NK-92 (cell line): Measurements from ENCODE around the gene SFMBT2.
"Not testable (repeated sequence)": the region's sequence is repeated elsewhere in the genome, so short reads cannot be mapped to it uniquely, and the experiment has no call there.

Source experiments
- DNase-seq: peaks from one replicate; lab custom pipeline; 2025; ENCODE audit not compliant: unreplicated experiment; lab: John Stamatoyannopoulos, UW

Gene SFMBT2

DNA sequence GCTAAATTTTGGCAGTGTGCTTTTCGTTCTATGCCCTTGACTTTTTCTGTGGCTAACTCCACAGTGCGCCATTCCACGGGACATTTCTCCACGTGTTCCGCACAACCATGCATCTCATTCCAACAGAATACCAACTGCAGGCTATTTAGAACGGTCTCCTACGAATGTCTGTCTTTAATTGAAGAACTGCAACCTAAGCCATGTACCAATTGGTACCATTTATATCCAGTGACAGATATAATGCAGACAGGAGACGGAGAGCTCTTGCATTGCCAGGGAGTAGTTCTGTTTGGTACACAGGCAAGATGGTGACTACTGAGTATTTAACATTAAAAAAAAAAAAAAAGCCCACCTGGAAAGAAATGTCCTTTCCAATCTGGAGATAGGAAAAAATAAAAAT lies 9.1 kb downstream of the SFMBT2 start:
- no peak for DNase-seq

DNA sequence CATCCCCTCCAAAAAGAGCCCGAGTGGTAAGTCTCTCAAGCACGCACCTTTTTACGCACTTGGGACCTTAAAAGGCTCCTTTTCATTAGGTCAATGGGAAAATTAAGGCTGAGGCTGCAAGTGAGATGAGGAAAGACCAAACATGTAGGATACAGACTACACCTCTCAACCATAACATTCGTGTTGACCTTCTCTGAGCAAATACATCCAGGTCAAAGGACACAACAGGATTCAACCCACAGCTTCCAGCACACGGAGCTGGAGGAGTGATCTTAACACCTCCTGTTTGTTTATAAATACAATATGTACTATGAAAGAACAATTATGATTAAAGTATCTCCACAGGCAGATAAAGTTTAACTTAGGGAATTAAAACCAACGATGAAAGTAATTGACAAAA lies 9.7 kb downstream of the SFMBT2 start:
- DNase-seq, result no peak

DNA sequence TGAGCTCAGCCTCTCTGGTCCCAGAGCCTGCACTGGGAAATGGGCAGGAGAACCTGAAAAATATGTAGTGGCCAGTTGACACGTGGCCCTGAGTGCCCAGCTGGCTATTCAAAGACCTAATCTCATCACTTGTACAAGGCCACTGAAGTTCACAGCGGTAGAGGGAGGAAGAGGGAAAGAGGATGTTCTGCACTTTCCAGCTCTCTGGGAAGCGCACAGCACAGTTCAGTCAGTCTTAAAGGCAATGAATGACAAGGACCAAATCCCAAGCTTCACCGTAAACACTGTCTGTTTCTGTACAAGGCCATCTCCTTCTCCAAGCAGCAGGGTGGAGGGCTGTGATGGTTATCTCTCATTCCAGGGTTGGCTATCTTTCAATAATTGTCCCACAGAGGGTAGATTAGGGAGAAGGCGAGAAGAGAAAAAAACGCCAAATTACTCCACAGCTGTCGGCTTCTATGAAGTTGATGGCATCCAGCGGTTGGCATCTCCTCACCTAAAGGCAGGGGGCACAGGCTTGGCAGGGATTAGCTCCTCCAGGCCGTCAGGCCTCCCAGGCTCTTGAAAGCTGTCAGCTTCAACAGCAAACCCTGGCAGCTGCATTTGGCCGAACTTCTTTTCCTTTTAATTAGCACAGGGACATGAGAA lies 10.6 kb downstream of the SFMBT2 start:
- DNase-seq, result no peak

DNA sequence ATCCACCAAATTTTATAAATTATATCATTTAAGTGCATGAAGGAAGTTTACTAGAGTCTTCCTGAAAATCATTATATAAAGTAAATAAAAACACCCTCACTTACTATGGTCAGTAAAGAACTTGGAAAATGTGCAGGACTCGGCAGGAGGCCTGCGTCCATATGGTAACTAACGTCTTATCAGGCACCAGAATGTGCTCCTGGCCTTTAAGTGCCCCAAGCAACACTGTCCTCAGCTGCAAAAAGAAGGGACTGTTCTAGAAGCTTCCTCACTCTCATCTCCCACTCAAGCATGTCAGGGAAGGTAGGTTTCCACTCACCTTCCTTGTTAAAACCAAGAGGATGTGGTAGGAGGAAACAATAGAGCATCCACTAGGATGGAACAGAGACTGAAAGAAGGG lies 11.3 kb downstream of the SFMBT2 start:
- DNase-seq, result no peak

DNA sequence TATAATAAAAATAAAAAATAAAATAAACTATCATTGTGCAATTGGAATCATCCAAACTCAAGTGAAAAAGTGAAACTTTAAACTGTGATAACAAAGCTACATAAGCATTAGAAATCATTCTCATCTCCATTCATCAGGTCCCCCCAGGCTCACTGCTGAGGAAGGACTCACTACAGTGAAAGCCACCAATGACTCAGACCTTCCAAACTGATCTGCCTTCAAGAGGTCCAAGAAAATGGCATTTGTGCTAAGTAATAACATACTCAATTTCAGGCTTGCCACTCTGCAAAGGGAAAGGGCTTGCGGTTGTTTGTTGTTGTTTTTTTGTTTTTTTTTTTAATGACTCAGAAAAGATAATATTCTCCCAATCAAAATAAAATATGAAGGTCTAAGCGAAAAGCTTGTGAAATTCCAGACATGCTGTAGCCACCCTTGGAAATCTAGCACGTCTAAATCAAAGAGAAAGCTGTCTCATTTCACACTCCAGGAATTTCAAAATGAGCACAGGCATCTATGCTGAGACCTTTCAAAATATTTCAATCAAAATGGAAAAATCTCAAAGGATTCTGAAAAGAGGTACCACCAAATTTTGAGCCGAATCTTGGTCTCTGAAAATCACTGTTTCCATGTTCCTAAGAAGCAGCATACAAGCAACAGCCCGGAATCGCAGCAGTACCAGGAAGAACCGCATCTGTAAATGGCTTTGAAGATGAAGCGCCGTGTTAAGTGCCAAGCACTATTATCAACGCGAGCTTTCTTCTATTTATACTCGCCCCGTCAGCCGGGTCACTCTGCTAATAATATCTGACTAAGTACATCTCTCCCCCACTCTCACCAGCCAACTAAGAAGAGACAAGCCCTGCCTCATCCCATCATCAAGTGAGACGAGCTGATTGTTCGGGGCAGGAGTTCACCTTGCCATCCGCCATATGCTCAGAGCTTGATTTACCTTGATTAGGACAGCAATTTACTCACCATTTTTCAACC lies 13.5 kb downstream of the SFMBT2 start:
- no peak for DNase-seq

DNA sequence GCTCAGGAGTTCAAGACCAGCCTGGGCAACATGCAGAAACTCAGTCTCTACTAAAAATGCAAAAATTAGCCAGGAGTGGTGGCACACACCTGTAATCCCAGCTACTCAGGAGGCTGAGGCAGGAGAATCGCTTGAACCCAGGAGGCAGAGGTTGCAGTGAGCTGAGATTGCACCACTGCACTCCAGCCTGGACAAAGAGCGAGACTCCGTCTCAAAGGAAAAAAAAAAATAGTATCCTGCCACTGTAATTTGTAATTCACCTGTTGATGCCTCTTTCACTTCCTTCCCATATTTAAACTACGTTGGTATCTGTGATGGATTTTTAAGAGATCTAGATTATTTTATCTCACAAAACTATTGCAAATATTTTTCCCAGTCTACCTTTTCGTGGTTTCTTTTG lies 18.5 kb downstream of the SFMBT2 start:
- DNase-seq, result not testable (repeated sequence)

DNA sequence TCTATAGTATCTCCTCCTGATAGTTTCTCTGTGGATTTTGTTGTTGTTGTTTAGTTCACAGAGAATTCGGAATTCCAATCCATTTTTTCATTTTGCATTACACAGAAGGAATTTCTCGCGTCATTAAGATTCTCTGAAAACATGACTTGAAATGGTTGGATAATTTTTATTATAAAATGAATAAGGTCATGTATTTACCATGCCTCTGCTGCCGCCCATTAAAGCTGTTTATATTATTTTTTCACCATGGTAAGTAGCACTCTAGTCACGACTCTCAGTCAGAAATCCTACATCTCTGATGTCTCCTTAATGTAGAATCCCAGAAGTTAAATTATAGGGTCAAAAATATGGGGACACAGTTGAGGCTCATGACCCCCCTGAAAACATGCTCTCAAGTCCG lies 19.1 kb downstream of the SFMBT2 start:
- DNase-seq, result no peak

DNA sequence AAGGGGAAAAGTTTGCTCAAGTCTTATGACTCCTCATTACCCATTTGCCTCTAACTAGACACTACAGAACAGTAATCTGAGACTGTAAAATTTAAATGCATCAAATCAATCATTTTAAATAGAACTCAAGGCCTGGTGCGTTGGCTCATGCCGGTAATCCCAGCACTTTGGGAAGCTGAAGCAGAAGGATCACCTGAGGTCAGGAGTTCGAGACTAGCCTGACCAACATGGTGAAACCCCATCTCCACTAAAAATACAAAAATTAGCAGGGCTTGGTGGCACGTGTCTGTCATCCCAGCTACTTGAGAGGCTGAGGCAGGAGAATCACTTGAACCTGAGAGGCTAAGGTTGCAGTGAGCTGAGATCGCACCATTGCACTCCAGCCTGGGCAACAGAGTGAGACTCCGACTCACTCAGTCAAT lies 20.1 kb downstream of the SFMBT2 start:
- not testable (repeated sequence) for DNase-seq

DNA sequence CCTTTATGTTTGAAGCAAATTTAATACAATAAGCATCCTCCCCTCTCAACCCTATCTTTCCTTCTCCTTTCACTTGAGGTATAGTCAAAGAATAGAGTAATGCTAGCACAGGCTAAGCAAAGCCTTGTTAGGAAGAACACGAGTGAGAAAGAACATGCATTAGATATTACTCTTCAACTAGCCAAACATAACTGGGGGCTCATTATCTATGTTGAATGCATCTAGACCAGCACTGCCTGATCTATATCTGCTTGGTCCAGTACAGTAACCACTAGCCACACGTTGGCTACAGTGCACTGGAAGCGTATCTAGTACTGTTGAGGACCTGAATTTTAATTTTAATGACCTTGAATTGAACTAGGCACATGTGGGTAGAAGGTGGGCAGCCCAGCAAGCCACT lies 21.0 kb downstream of the SFMBT2 start:
- DNase-seq, result no peak

DNA sequence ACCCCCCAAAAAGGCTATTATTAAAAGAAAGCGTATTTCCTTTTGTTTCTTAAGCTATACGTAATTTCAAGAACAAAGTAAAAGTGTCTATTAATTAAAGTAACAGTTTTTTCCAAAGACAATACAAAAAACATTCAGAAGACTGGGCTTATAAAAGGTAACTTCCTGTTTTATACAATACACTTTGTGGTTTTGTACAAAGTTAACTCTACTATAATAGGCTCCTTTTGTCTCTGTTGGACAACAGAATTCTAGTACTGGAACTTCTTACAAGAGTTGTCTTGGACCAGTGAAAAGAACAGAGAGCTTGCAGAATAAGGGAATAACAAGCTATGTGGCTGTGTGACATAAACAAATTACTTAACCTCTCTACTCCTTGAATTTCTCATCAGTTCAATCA lies 21.5 kb downstream of the SFMBT2 start:
- DNase-seq, result no peak

DNA sequence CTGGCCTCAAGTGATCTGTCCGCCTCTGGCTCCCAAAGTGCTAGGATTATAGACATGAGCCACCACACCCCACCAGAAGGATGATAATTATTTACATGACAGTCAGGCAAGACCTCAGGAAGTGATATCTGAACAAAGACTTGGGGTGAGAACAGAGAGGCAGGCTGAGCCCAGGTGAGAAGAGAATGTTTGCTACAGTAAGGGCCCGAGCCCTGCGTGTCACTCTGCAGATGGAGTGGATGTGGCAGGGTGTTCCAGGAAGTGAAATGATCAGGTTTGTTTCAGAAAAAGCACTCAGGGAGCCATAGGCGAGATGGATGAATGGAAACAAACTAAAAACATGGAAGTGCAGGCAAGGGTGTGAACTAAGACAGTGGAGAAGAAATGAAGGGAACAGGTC lies 22.2 kb downstream of the SFMBT2 start:
- no peak for DNase-seq

DNA sequence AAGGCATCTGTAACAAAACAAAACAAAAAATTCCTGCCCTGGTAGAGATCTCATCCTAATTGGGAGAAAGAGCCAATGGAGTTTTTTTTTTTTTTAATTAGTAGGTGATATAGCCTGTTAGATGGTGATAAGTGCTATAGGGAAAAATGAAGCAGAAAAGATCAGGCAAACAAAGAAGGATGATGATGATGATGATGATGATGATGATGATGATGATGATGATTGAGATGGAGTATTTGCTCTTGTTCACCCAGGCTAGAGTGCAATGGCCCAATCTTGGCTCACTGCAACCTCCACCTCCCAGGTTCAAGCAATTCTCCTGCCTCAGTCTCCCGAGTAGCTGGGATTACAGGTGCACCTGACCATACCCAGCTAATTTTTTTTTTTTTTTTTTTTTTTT lies 22.7 kb downstream of the SFMBT2 start:
- not testable (repeated sequence) for DNase-seq

DNA sequence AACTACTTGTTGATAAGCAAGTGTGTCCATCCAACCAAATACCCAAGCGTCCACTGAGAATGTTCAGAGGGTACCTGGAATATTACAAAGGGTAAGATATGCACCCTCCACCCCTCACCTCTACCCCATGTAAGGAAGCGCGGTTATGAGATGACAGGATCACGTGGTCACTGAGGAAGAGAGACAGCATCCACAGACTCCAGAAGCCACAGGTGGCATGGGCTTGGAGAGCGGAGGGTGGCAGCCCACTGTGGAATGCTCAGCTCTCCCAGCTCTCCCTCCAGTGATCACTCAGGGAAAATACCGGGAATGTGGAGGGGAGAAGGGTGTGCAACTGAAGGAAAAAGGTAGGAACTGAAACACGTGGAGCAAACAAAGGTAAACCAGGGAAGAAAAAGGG lies 25.7 kb downstream of the SFMBT2 start:
- no peak for DNase-seq

DNA sequence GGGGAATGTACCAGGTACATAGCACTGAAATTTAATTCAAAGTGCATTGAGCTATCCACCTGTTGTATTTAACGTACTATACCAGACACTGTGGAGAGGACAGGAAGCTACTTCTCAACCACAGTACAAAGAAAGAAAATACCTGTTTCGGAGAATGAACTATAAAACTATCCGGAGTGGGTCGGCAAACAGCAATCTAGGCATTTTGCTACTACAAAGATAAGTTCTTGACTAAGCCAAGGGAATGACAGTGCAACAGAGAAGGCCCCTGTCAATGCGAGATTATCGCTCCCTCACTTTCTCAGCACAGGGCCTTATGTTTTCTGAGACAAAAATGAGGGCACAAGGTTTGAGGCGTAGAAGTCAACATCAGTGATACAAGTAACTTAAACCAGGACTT lies 27.4 kb downstream of the SFMBT2 start:
- DNase-seq, result no peak

DNA sequence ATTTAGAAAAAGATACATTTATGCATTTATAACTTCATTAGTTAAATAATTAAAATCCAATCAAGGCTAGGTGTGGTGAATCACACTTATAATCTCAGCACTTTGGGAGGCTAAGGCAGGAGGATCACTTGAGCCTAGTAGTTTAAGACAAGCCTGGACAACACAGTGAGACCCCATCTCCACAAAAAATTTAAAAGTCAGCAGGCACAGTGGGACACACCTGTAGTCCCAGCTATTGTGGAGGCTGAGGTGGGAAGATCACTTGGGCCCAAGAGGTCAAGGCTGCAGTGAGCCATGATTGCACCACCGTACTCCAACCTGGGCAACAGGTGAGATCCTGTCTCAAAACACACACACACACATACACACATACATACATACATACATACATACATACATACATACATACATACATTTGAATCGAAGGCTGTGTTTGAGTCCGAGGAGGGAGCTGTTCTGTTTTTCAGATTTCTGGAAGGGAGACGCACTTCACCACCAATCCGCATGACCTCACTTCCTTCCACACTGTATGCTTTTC lies 30.1 kb downstream of the SFMBT2 start:
- no peak for DNase-seq

DNA sequence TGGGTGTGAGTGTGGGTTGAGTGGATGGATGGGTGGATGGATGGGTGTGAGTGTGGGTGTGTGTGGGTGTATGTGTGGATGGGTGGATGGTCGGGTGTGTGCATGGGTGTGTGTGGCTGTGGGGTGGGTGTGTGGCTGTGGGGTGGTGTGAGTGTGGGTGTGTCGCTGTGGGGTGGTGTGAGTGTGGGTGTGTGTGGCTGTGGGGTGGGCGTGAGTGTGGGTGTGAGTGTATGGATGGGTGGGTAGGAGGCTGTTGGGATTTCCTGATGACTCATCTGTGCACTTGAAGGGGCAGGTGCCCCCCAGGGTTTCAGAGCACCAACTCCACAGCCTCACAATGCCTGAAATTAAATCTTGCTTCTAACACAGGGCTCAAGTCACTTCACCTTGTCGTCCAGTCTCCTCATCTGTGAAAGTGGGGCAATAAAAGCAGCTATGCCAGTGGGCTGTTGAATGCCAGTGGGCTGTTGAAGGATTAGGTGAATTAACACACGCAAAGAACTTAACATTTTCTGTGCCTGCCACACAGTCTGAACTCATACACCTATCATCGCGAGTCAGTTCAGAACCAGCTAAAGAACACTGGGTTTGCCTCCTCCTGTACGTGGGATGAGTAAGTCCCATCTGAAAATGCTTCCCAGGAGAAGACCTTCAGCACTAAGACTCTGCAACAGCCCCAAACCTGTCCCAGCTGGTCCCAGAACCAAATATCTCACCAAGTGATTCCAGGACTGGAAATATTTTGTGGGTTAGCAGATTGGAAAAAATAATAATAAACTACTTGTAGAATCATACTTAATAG lies 32.0 kb downstream of the SFMBT2 start:
- DNase-seq, result no peak

DNA sequence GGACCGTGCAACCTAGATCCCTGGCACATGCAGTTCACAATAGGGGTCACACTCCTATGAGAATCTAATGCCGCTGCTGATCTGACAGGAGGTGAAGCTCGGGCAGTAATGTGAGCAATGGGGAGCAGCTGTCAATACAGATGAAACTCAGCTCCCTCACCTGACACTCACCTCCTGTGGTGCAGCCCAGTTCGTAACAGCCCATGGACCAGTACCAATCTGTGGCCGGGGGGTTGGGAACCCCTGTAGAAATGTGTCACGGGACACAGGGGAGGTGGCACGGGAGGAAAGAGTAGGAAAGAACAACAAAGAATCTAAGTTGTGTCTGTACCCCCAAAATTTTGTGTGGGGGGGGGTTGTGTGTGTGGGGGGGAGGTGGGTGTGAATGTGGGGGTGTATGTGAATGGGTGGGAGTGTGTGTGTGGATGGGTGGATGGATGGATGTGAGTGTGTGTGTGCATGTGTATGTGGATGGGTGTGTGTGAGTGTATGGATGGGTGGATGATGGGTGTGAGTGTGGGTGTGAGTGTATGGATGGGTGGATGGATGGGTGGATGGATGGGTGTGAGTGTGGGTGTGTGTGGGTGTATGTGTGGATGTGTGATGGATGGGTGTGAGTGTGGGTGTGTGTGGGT lies 33.1 kb downstream of the SFMBT2 start:
- no peak for DNase-seq

DNA sequence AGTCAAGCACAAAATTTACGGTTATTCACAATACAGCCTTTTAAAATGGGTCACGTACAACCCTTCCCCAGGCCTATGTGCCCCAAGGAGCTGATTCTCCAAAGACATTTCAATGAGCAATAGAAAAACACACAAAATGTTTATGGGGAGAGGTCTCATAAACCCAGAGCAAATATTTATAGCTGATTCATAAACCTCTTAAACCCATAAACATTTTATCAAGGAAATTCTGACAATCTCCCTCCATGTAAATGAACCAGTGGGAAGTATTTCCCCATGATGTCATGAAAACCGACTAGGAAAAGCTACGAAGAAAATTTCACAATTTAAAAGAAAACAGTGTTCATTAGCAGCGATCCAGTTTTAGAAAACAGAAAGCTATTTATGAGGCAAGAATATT lies 36.0 kb downstream of the SFMBT2 start:
- DNase-seq, result no peak

DNA sequence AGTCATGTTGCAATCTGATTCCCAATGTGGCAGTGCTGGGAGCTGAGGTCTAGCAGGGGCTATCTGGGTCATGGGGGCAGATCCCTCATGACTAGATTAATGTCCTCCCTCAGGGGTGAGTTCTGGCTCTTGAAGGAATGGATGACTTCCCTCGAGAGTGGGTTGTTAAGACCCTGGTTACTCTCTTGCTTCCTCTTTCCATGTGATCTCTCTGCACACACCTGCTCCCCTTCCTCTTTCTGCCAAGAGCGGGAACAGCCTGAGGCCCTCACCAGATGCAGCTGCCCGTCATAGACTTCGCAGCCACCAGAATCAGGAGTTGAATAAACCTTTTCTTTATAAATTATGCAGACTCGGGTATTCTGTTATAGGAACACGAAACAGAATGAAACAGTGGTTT lies 37.8 kb downstream of the SFMBT2 start:
- DNase-seq, result no peak

DNA sequence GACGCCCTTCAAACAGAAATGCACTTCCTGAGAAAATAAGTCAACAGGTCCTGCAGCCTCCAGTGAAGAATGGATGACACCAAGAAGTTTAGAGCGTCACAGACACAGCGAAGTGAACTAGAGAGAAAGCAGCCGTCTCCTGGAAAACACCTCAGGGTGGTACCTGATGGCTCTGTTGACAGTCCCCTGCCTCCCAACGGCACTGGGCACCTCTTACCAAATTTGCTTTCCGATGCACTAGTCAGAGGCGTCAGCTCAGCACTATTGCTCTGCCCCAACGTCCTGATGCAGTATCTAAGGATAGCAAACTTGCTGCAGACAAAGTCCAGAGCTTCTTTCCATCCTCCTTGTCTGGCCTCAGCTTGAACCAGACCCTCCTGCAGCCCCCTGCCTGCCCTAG lies 38.3 kb downstream of the SFMBT2 start:
- DNase-seq, result no peak

DNA sequence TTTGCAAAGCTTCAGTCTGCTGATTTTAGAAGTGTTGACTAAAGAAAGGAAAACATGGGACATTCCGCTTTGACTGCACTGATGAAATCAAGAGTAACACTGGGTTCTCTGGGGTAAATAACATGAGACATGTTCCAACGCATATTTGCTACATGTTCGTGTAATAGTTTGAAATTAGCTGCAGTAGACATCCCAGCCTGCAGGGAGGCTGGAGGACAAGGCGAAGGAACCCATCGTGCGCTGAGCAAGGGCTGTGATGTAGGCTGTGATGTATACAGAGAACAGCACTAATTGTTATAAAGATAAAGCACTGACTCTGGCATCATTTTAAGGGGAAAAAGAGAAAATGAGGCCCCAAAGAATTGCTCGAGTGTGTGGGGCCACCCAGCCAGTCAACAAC lies 40.3 kb downstream of the SFMBT2 start:
- DNase-seq, result no peak
